SK-N-MC (cell line): ENCODE data around the gene GCA.

ENCODE experiments used
- EZH2 ChIP-seq: fragments of 200-600 bp; sonication (generic); IDR thresholded peaks from one replicate; pipeline ENCODE4 v1.6.1; 2017; ENCODE audit warnings: antibody characterized with exemption
- FOXP2 ChIP-seq: optimal IDR thresholded peaks from 2 replicates; pipeline ENCODE3; 2011; ENCODE audit warnings: mild to moderate bottlenecking, moderate library complexity; ENCODE audit not compliant: insufficient read depth; ENCODE audit errors: extremely low read length, control extremely low read depth
- POLR2AphosphoS5 ChIP-seq: IDR thresholded peaks from 2 replicates; pipeline ENCODE4 v1.6.1; 2012; ENCODE audit warnings: mild to moderate bottlenecking, low read depth, low read length, borderline replicate concordance

DNA sequence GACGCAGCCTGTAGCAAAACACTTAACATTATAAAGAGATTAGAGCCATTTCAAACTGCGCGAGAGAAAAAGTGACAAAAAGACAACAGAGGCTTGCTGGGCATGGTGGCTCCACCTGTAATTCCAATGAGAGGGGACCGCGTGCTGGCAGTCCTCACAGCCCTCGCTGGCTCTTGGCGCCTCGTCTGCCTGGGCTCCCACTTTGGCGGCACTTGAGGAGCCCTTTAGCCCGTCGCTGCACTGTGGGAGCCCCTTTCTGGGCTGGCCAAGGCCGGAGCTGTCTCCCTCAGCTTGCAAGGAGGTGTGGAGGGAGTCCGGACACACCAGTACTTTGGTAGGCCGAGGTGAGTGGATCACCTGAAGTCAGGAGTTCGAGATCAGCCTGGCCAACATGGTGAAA is 16.1 kb upstream of the GCA start:
- TF ChIP-seq EZH2 (no peak), POLR2AphosphoS5 (no peak), FOXP2 (no peak)
